Hematopoietic multipotent progenitor cell (in vitro differentiated cells): ENCODE measurements around the gene ZFAND2A. TPM values are rescaled to one million over a fixed set of nuclear protein-coding genes. Genes with fewer than 3 reads are reported as not detected.
"Not testable (repeated sequence)": the region's sequence is repeated elsewhere in the genome, so short reads cannot be mapped to it uniquely, and the experiment has no call there.

ENCODE experiments used
- DNase-seq, 3 donors: peaks; one replicate each; pipeline ENCODE4 v3.0.0-alpha.2; 2011 to 2015; ENCODE audit warnings: low read depth in 2 of 3, low spot score in 2 of 3
- total RNA-seq: library from RNA; depleted of rRNA; stranded (reverse); fragments of >200 nt; gene quantifications from one replicate; pipeline ENCODE4 v1.2.3, GENCODE V29; 2012

The ZFAND2A gene
- 23.4 TPM for total RNA-seq

- peak; percentile 86 to 98 (median 98) for DNase-seq
Observed at GRCh38 chr7:1159891-1160669, at the start of gene ZFAND2A. Gene ZFAND2A, minus strand, starts transcription at chr7:1160196. Its CDS starts 1,984 bp downstream, at chr7:1158212.

- DNase-seq, result no peak
Observed at GRCh38 chr7:1209097-1209496, 49.1 kb upstream of the ZFAND2A start.

- not testable (repeated sequence) for DNase-seq
Observed at GRCh38 chr7:1205742-1206141, 45.7 kb upstream of the ZFAND2A start.

- DNase-seq, result no peak
Observed at GRCh38 chr7:1204460-1205140, 44.6 kb upstream of the ZFAND2A start.

GRCh38 chr7:1202914-1203313 lies 42.9 kb upstream of the ZFAND2A start:
- DNase-seq, result not testable (repeated sequence)

GRCh38 chr7:1201916-1202315 lies 41.9 kb upstream of the ZFAND2A start:
- no peak for DNase-seq

- DNase-seq, result no peak
Observed at GRCh38 chr7:1200045-1200444, 40.0 kb upstream of the ZFAND2A start.

GRCh38 chr7:1197997-1198625 lies 38.1 kb upstream of the ZFAND2A start:
- DNase-seq, result no peak

- no peak for DNase-seq
Observed at GRCh38 chr7:1196950-1197349, 37.0 kb upstream of the ZFAND2A start.

GRCh38 chr7:1196441-1196840 lies 36.4 kb upstream of the ZFAND2A start:
- DNase-seq, result not testable (repeated sequence)

GRCh38 chr7:1193593-1194424 lies 33.8 kb upstream of the ZFAND2A start:
- peak in 2 of 3 donors; percentile 57 to 61 for DNase-seq

- peak in 2 of 3 donors; percentile 74 to 79 for DNase-seq
Observed at GRCh38 chr7:1192171-1192676, 32.2 kb upstream of the ZFAND2A start.

GRCh38 chr7:1189986-1190772 lies 30.2 kb upstream of the ZFAND2A start:
- DNase-seq, result no peak

- DNase-seq, result no peak
Observed at GRCh38 chr7:1188720-1189294, 28.8 kb upstream of the ZFAND2A start.

- no peak for DNase-seq
Observed at GRCh38 chr7:1187127-1187526, 27.1 kb upstream of the ZFAND2A start.

- no peak for DNase-seq
Observed at GRCh38 chr7:1181640-1182039, 21.6 kb upstream of the ZFAND2A start.

- no peak for DNase-seq
Observed at GRCh38 chr7:1181031-1181430, 21.0 kb upstream of the ZFAND2A start.

GRCh38 chr7:1176891-1177373 lies 16.9 kb upstream of the ZFAND2A start:
- peak; percentile 36 to 76 (median 59) for DNase-seq
